B cell (primary cell): ENCODE data around the gene PPP1R12C.

Experiments used
- EZH2 ChIP-seq: IDR thresholded peaks from 2 replicates; pipeline ENCODE4 v1.6.1; 2012; ENCODE audit warnings: borderline replicate concordance, low read depth, mild to moderate bottlenecking, moderate library complexity, low read length; ENCODE audit not compliant: insufficient read depth, poor library complexity, severe bottlenecking
- TF ChIP-seq, protein P1 (sequence below): fragments of 200-600 bp; IDR thresholded peaks from one replicate; pipeline ENCODE4 v1.8.0; 2022; ENCODE audit warnings: antibody characterized with exemption, mild to moderate bottlenecking

DNA sequence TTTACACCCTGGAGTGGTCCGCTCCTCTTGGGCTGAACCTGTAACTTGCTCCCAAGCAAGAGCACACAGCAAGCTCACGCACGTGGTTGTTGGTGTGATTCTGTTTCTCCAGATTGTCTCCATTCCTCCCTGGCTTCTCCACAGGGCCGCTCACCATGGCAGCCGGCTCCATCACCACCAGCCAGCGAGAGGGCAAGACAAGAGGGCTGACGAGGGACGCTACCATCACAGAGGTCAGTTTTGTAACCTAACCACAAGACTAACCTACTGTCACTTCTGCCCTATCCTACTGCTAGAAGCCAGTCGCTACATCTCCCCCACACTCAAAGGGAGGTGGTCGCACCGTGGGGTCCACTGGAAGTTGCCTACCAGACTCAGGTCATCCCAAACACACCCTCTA, 74.7 kb downstream of the PPP1R12C start:
- TF ChIP-seq, protein P1, sequence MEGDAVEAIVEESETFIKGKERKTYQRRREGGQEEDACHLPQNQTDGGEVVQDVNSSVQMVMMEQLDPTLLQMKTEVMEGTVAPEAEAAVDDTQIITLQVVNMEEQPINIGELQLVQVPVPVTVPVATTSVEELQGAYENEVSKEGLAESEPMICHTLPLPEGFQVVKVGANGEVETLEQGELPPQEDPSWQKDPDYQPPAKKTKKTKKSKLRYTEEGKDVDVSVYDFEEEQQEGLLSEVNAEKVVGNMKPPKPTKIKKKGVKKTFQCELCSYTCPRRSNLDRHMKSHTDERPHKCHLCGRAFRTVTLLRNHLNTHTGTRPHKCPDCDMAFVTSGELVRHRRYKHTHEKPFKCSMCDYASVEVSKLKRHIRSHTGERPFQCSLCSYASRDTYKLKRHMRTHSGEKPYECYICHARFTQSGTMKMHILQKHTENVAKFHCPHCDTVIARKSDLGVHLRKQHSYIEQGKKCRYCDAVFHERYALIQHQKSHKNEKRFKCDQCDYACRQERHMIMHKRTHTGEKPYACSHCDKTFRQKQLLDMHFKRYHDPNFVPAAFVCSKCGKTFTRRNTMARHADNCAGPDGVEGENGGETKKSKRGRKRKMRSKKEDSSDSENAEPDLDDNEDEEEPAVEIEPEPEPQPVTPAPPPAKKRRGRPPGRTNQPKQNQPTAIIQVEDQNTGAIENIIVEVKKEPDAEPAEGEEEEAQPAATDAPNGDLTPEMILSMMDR = no peak
- TF ChIP-seq EZH2 = no peak
